DLD1 (cell line): ENCODE measurements around the gene STKLD1.
"Not testable (repeated sequence)": the region's sequence is repeated elsewhere in the genome, so short reads cannot be mapped to it uniquely, and the experiment has no call there.

Experiments used
- in situ Hi-C: cut with HindIII; loops from 2 replicates; pipeline ENCODE4 v1.10.0; 2017; ENCODE audit warnings: low sequenced_read_pairs

STKLD1 gene

GRCh38 chr9:133375724-133376654, at the start of gene STKLD1, which contains the start of gene SURF4:
STKLD1 (plus strand) TSS chr9:133376366; CDS start chr9:133376474, 108 bp downstream.
SURF4 (minus strand) TSS chr9:133376060; CDS start chr9:133375969, 91 bp downstream.
- in situ Hi-C loops: loop anchor here (5.0 to 10.0 kb wide), 3 partner anchors 41 to 351 kb away; partner anchors contain the start of gene REXO4

GRCh38 chr9:133327021-133327420, 49.1 kb upstream of the STKLD1 start:
- in situ Hi-C loops: not testable (repeated sequence)

DNA sequence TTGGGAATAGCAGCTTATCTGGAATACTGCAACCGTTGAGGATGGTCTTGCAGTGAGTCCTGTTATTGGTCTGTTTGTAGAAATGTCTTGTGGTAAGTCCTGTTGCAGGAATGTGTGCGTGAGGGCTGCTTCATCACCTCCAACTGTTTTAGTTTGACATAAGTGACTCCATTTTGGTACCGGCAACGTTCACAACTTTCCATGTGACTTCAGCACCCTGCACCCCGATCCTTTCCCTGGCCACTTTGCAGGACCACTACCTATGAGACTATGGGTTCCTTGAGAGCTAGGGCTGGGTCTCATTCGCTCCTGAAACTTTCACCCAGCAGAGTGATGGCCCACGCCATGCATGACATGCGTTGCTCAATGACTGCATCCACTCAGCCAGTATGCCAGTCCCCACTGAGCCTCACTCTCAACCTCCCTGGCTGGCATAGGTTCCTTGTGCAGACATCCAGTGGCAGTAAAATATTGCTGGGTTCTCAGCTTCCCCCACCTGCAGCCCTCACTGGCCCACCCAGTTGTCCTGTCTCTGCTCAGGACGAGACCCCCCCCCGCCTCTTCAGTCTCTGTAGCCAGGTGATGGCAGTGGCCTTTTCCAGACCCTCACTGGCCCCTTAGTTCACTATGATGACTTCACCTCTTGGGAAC, 48.2 kb upstream of the STKLD1 start:
- in situ Hi-C loops: no loop called here

- in situ Hi-C loops: not testable (repeated sequence)
Measured at GRCh38 chr9:133329306-133330156, 46.6 kb upstream of the STKLD1 start.

GRCh38 chr9:133331221-133331620, 44.9 kb upstream of the STKLD1 start:
- in situ Hi-C loops: no loop called here

- in situ Hi-C loops: no loop called here
Measured at GRCh38 chr9:133331641-133332380, 44.4 kb upstream of the STKLD1 start.

DNA sequence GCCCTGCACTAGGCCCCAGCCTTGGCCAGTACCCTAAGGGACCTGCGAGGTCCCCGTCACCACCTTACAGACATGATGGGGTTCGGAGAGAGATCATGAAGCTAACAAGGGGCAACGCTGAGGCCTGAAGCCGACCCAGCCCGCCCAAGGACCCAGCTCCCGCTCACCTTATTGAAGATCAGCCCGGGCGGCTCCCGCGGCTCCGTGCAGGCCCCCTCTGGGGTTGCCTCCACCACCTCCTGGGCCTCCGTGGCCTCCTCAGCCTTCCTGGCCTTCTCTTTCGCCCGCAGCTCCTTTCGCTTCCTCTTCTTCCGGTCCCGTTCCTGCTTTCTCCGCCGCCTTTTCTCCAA, 43.8 kb upstream of the STKLD1 start:
- in situ Hi-C loops: no loop called here

DNA sequence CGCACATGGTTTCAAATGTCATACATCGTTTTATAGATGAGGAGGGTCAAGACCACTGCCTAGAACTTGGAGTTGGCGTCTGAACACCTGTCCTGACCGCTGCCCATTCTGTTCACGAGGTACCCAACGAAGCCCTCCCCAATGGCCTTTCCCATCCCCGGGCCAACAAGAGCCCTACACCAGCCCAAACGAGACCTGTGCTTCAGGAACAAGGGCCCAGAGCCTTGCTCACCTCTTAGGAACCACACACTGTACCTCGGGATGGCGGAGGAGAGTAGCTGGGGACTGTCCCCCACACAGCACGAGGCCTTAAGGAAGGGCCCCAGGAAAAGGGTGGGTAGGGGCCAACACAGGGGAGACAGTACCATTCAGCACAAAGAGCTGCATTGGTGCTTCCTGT, 43.2 kb upstream of the STKLD1 start:
- in situ Hi-C loops: no loop called here

DNA sequence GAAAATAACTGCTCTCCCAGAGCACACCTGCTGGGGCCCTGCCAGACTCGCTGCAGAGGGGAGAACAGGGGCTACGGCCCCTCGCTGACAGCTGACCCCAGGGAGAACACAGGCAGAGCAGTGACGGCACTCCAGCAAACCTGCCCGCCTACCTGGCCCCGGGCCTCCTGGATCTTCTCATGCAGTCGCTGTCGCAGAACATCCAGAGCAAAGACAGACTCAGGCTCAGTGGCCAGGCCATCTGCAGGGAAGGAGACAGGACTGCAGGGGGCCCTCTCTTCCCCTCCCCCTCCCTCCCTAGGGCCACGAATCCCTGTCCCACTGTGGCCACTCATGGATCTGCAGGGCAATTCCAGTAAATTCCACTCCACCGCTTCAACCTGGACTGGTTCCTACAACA, 42.6 kb upstream of the STKLD1 start:
- in situ Hi-C loops: no loop called here

GRCh38 chr9:133334161-133334560, 42.0 kb upstream of the STKLD1 start:
- in situ Hi-C loops: no loop called here

DNA sequence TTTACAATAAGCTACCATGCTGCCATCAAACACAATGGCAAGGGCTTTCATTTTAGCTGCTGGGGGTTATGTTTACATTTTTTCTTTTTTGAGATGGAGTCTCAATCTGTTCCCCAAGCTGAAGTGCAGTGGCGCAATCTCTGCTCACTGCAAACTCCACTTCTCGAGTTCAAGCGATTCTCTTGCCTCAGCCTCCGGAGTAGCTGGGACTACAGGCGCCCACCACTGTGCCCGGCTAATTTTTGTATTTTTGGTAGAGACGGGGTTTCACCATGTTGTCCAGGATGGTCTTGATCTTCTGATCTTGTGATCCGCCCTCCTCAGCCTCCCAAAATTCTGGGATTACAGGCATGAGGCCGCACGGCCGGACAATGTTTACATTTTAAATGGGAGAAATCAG, 41.3 kb upstream of the STKLD1 start:
- in situ Hi-C loops: not testable (repeated sequence)

DNA sequence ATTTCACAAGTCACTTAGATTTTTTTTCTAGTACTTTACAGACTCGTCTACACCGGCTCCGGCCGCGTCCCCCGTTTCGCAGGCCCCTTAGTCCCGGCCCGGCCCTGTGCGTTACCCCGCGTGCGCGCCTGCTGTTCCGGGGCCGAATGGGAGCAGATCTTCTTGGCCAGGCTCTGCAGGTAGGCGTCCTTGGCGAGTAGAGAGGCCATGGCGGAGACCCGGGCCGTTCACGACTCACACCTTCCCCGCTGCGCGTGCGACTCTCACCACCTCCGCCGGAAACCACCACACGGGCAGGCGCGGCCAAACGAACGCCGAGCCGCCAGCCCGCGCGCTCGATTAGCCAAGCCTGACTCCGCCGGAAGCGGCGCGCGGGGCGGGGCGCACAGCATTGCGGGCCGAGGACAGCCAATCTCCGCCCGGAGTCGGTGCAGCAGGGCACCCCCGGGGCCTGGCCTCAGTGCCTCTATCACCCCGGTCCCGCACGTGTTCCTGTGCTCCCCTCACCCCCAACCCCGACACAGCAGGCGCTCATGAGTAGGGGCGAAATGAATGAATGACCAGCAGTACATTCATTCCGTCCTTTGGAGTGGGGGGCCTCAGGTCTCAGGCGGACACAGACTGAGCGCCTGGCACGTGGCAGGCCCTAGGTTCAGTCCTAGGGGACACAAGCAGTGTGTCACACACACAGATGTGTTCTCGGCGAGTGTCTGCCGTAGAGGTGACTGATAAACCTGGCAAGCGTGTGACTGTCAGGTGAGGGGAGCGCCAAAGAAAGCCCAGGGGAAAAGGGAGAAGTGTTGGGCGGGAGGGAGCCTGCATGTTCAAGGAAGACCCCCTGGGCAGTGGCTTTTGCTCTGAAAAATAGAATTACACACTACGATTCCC, 40.0 kb upstream of the STKLD1 start, which contains the start of gene SURF6:
SURF6 (minus strand) TSS at position 265 of the 888 bp plus-strand sequence; CDS start at position 209, 56 bp downstream.
- in situ Hi-C loops: no loop called here

GRCh38 chr9:133339641-133340040, 36.5 kb upstream of the STKLD1 start:
- in situ Hi-C loops: no loop called here

GRCh38 chr9:133340256-133340655, 35.9 kb upstream of the STKLD1 start:
- in situ Hi-C loops: no loop called here

DNA sequence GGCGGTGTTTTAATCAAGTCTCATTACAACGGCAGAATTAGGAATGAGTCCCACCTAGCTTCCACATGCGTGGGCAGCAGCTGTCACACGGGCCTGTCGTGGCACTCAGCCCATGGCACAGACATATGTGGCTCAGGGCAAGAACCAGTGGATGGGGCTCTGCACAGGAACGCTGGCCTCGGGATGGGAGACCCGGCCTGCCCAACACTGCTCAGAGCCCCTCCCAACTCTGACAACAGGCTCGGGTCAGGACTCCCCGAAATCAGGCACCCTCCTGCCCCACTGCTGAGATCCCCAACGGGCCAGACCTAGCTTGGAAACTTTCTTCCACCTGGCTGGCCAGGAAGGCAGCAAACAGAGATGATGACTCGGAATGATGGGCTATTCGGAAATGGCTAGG, 35.2 kb upstream of the STKLD1 start:
- in situ Hi-C loops: no loop called here

DNA sequence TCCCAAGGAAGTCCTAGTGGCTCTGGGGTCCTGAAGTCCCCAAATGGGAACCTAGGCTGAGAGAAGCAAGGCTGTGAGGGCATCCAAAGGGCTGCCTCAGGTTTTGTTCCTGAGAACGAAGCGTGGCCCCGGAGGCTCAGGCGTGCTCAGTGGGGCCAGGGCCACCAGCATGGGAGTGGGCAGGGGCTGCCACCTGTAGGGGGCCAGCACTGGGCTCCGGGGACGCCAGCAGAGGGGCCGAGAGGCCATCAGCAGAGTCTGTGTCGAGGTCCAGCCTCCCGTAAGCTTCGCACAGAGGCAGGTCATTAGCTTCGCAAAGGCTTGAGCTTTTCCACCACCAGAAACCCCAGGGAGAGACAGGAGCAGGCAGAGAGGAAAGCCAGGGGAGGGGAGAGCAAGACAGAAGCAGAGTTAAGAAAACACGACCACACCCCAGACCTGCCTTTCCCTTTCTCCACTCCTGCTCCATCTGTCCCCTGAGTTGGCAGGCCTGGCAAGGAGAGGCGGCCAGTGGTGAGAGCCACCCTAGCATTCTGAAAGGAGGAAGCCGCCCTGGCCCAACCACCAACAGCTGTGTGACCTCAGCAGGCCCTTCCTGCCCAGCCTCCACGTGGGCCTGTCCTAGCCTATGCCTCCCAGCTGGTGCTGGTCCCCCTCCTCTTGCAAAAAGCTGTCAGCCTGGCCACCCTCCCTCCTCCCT, 34.6 kb upstream of the STKLD1 start:
- in situ Hi-C loops: no loop called here

DNA sequence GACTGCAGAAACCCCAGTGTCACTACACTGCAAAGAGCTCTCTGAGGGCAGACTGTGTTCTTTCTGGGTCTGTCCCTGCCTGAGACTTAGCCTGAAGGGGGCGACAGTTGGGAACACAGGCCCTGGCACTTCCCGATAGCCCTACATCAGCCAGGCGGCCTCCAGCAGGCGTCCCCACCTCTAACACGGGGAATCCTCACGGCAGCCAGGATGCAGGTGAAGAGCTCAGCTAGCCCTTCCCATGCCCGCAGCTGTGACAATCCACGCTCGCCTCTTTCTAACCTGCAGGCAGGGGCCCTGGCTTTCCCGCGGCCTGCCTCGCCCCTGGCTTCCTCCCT, 34.1 kb upstream of the STKLD1 start:
- in situ Hi-C loops: no loop called here

GRCh38 chr9:133342570-133342969, 33.6 kb upstream of the STKLD1 start:
- in situ Hi-C loops: no loop called here

DNA sequence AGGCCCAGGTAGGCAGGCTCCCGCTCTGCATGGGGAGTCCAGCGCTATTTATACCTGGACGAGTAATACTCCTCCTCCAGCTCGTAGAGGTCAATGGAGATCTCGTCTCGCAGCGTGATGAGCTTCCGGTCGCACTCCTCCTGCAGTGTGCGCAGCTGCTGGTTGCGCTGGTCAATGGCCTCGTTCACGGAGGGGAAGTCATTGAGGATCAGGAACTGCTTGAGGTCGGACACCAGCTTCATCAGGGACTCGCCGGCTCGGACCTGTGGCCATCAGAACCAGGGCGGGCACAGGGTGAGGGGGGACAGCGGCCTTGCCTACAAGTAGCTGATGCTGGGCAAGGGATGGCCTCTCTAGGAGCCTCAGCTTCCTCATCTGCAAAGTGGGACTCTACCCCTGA, 32.1 kb upstream of the STKLD1 start:
- in situ Hi-C loops: no loop called here
